ENCODE measurements around the gene ETV6.

Gene ETV6

DNA sequence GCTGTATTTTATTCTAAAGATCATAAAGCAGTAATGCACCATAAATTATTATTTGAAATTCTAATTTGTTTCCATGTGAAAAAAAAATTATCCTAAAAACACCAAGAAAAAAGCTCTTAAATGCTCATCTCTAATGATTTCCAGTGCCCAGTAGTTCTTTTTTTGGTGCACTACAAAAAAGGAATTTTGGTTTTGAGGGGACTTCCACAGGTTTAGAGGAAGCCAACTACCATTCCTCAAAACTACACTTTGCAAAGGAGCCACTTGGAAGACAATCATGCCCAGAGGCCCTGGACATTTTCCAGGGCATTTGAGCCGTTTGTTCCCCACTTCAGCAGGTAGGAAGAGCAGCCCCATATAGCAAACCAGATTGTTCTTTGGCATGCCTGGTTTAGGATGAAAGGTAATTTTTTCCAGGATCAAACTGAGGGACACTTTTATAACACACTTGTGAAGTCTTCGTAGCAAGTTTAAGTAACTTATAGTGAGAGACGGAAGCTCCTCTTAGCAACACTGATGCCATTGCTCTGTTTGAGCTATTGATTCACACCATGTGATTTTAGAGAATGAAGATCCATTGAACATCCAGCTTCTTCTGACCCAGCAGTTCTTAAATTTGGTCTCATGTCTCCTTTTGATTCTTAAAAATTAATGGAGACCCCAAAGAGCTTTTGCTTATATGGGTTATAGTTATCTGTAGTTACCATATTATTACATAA is 187.9 kb downstream of the ETV6 start:
- in situ Hi-C loops (cut with HindIII; ENCODE audit: low pct_ligation_motif_present, low pct_unique_long_range_greater_than_20kb, low sequenced_read_pairs), result no loop called here
- DNase-seq, result no peak

DNA sequence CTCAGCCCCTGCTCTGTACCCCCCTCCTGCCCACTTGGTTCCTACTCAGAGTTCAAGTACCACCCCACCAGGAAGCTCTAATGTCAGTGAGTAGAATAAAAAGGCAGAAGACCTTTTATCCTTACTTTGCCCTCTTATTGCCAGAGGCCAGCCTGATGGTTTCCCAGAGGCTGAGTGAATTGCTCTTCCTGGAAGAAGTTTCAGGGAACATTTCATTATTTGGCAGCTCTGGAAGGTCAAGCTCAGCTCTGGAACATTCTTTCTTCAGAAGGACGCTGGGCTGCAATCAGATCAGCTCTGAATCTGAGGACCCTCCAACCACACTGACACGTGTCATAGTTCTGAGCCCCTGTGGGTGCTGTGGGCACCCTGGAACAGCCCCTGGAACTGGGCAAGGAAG is 188.9 kb downstream of the ETV6 start:
- no peak for DNase-seq
- in situ Hi-C loops (cut with HindIII; ENCODE audit: low pct_ligation_motif_present, low pct_unique_long_range_greater_than_20kb, low sequenced_read_pairs), result no loop called here

DNA sequence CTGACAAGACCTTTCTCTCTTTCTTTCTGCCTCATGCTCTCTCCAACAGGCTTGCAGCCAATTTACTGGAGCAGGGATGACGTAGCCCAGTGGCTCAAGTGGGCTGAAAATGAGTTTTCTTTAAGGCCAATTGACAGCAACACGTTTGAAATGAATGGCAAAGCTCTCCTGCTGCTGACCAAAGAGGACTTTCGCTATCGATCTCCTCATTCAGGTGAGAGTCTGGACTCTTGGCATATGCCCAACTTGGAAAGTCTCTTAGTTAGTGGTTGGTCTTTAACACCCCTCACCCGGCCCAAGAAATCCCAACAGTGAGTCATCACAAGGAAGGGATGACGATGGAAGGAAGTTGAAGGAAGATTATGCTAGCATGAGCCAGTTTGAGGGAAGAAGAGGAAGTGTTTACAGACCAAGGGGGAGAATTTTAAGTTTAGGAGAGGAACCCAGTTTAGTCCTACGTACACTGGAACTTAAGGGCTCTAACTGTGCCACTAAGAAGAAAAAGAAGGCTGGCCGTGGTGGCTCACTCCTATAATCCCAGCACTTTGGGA is 189.7 kb downstream of the ETV6 start:
- in situ Hi-C loops (cut with HindIII; ENCODE audit: low pct_ligation_motif_present, low pct_unique_long_range_greater_than_20kb, low sequenced_read_pairs), result no loop called here
- DNase-seq, result no peak

DNA sequence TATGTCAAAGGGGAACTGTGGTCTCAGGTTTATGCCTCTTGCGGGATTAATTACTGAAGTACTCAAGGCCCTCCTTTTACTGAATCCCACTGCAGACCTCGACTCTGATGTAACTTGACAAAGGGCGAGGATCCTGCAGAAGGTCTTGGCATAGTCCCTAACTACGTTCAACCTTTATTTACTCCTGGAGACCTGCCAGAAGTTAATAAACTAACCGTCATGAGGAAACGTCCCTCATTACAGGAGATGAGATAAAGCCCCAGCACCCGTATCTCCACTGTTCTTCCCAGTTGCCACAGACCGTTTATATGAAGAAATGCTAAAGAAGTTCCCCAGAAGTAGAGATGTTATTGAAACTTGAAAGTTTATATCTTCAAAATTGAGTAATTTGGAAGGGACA is 190.9 kb downstream of the ETV6 start:
- in situ Hi-C loops (cut with HindIII; ENCODE audit: low pct_ligation_motif_present, low pct_unique_long_range_greater_than_20kb, low sequenced_read_pairs), result no loop called here
- no peak for DNase-seq

DNA sequence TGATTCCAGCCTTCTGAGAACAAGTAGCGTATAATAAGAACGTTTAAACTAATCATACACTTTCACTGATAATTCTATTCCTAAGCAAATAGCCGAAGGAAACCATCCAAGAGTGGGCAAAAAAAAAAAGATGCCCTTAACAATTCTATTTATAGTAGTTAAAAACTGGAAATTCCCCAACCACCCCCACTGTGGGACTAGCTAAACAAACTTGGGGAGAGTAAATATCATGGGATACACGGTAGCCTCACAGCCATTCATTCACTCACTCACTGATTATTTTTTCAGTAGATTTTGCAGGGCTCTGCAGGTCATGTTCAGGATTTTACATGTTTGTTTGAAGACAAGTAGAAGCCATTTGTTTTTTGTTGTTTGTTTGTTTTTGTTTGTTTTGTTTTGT is 197.0 kb downstream of the ETV6 start:
- in situ Hi-C loops (cut with HindIII; ENCODE audit: low pct_ligation_motif_present, low pct_unique_long_range_greater_than_20kb, low sequenced_read_pairs), result no loop called here
- no peak for DNase-seq

DNA sequence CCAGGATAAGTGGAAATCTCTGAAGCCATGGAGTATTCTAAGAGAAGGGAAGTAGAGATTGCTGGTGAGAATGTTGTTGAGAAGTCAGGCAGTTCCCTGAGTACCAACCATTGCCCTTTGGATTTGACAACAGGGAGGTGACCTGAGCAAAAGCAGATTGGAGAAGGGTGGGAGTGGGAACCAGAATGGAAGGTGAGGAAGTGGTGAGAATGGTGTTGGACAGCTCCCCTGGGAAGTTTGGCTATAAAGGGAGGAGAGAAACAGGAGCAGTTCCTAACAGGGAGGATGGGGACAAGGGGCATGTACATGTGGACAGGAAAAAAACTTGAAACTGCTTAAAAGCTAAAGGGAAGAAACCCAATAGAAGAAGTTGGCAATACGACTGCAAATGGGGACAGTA is 198.1 kb downstream of the ETV6 start:
- in situ Hi-C loops (cut with HindIII; ENCODE audit: low pct_ligation_motif_present, low pct_unique_long_range_greater_than_20kb, low sequenced_read_pairs), result no loop called here
- DNase-seq, result no peak

DNA sequence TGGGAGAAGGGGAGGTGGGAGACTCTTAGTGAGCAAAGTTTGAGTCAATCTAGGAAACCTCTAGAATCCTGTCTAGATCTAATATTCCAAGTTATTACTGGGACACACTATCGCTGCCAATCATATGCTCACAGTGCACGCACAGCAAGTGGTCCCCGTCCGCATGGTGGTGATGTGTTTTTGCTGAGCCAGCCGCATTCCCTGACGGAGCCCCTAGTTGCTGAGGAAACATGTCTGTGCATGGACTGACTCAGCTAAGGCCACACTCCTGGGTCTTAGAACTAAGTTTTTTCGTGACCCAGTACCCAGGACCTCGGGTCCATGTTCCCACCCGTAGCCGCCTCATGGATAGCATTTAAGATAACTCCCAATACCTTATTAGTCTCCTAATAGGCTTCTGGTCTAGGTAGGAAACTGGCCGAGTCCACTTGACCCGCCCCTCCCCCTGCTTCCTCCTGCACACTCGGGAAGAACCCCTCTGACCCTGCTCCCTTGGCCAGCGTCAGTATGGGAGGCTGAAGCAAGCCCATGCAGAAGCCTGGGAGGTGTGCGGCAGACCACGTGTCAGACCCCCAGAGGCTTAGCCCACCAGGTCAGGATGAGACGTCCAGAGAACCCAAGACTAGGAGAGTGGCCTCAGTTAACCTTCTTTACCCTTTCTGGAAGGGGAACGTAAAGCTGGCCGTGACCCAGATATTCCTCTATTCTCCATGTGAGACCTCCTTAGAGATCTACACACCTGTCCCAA is 200.5 kb downstream of the ETV6 start:
- in situ Hi-C loops (cut with HindIII; ENCODE audit: low pct_ligation_motif_present, low pct_unique_long_range_greater_than_20kb, low sequenced_read_pairs), result no loop called here
- no peak for DNase-seq

DNA sequence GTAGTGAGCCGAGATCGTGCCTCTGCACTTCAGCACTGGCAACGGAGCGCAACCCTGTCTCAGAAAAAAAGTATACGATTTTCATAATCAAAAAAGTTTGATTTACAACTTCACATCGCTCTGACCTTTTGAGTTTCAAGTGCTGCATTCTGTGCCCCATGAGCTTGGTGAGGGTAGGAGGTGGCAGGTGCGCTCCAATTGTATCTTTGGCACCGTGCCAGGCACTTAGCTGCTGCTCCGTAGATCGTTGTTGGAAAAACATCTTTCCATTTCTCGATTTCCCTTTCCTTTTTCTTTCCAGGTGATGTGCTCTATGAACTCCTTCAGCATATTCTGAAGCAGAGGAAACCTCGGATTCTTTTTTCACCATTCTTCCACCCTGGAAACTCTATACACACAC is 203.7 kb downstream of the ETV6 start:
- in situ Hi-C loops (cut with HindIII; ENCODE audit: low pct_ligation_motif_present, low pct_unique_long_range_greater_than_20kb, low sequenced_read_pairs), result no loop called here
- no peak for DNase-seq

DNA sequence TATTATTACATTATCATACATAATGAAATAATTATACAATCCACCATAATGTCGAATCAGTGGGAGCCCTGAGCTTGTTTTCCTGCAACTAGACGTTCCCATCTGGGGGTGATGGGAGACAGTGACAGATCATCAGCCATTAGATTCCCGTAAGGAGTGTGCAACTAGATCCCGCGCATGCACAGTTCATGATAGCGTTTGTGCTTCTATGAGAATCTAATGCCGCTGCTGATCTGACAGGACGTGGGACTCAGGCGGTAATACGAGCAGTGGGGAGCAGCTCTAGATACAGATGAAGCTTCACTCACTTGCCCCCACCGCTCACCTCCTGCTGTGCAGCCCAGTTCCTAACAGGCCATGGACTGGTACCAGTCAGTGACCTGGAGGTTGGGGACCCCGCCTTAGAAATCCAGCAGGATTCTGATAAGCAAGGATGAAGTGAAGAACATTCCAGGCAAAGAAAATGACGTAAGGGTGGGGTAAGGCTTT is 204.6 kb downstream of the ETV6 start:
- no peak for DNase-seq
- in situ Hi-C loops (cut with HindIII; ENCODE audit: low pct_ligation_motif_present, low pct_unique_long_range_greater_than_20kb, low sequenced_read_pairs), result no loop called here

DNA sequence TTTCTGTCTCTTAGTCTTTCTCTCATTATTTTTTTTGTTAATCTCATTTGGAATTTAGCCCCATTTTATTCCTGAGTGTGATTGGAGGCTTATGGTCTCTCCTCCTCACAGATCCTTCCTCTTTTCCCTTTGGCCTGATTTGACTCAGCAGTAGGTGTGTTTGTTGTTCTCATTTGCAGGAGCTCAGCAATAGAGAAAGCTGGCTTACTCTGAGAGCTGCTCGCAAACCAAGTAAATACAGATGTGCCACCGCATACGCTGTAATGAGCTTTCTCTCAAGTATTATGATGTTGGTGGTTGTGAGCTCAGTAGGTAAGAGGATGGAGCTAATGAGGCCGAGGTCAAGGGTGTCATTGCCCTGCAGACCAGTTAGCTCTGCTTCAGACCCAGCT is 206.5 kb downstream of the ETV6 start:
- no peak for DNase-seq
- in situ Hi-C loops (cut with HindIII; ENCODE audit: low pct_ligation_motif_present, low pct_unique_long_range_greater_than_20kb, low sequenced_read_pairs), result no loop called here

DNA sequence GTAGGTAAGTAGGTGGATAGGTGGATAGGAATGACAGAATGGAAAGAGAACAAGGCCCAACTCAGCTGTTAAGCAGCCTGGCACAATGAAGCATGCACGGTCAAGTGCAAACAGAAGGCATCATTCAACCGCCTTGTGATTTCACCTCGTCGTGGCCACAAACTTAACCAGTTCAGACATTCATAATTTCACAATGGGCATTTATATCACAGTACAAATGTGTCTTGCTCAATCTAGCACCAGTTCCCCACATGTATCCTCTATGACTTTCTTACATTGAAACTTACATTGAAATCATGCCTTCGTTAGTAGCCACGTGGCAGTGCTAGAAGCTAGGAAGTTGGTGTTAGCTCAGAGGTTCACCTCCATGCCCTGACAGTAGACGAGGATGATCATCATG is 207.5 kb downstream of the ETV6 start:
- in situ Hi-C loops (cut with HindIII; ENCODE audit: low pct_ligation_motif_present, low pct_unique_long_range_greater_than_20kb, low sequenced_read_pairs), result no loop called here

DNA sequence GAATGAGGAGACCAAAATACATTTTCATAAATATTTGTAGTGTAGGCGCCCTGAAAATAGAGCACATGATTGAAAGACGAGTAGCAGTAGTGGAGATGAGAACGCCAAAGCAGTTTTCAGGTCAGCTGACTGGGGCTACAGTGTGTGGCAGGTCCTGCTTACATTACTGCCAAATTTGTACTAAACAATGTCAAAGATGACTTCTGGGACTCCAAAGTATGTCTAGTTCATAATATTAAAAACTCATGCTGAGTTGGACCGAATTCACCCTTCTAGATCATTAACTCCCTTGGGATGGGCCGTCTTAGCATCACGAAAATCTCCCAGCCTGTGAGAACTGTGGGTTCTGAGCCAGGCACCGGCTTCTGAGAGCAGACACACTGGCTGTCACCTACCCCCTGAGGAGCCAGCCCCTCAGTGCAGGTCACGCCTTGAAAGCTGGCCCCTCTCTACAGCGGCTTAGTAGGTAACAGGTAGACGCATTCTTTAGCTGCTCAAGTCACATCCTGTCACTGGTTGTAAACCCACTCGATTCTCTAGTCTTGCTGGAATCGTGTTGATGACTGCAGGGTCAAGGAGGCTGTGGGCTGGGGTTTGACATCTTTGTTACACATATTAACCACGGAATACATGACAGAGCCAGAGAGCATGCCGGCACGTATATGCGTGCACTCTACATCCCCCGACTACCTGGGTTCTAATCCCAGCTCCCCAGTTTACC is 210.4 kb downstream of the ETV6 start:
- in situ Hi-C loops (cut with HindIII; ENCODE audit: low pct_ligation_motif_present, low pct_unique_long_range_greater_than_20kb, low sequenced_read_pairs), result no loop called here
- no peak for DNase-seq

More for the DNA sequence above, 207.5 kb downstream of the ETV6 start:
- no peak for DNase-seq

DNA sequence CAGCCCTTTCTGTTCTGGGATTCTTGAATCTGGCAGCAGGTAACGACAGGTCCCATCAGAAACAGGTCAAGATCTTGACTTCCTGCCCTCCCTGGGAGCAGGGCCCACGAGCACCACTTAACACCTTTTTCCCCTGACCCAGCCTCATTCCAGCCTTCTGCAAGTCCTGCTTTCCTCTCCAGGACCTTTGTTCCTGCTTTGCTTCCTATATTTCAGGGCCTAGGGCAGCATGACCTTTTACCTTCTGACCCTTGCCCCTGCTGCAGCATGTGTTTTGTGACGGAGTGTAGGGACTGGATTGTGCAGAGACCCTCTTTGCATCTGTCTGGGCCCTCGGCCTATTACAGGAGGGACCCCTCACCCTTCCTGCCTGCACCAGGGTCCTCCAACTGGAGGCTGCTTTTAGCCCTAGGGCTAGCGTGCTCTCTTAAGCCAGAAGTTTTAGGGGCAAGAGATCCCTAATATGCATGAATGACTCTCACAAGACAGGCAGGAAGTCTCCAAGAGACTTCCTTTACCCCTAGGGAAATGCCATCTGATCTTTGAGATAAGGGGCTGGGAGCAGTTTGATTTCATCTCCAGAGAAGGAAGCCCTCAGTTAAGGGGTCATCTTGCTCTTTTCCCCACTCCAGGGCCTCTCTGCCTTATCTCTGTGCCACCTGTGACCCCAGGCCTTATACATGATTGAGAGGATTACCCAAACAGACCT is 211.8 kb downstream of the ETV6 start:
- no peak for DNase-seq
- in situ Hi-C loops (cut with HindIII; ENCODE audit: low pct_ligation_motif_present, low pct_unique_long_range_greater_than_20kb, low sequenced_read_pairs), result no loop called here

DNA sequence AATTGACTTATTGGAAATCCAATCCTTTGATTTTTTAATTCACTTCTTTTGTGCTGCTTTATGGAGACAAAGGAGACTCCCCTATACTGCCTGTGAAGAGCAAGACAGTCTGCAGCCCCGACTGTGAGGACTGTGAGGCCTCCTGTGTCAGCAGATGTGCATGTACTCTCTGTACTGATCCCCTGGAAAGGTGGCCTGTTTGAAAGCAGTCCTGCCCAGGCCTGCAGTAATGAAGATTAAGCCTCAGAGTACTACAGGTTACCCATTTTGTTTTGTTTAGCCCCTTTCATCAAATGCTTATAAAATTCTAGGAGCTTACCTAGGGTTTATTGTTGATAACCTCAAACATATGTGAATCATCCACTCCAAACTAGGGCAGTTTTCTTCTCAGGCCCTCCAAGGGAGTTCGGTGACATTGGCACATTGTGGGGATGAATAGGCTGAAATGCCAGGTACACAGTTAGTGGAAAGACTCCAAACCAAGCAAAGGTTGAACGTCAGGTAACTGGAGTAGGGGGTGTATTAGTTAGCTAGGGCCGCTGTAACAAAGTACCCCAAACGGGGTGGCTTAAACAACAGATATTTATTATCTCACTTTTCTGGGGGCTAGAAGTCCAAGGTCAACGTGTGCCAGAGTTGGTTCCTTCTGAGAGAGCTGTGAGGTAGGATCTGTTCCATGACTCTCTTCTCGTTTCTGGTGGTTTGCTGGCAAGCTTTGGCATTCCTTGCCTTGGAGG is 212.6 kb downstream of the ETV6 start:
- DNase-seq, result no peak
- in situ Hi-C loops (cut with HindIII; ENCODE audit: low pct_ligation_motif_present, low pct_unique_long_range_greater_than_20kb, low sequenced_read_pairs), result no loop called here

DNA sequence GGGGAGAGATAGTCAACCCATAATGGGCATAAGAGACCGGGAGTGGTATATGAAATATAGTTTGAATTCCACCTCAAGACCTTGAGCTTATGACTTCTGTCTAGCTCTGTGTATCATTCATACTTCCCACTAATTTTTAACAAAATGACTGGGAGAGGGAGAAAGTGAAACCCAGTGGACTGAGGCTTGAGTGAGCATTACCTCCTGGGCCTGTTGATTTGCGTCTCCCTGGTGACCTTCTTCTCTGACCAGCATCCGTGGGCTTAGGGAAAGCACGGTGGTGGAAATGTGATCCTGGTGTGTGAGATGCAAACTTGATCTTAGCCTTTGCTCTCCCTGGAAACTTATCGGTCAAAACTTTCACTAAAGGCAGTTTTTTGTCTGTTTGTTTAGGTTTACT is 213.3 kb downstream of the ETV6 start:
- peak; percentile 89 for DNase-seq
- in situ Hi-C loops (cut with HindIII; ENCODE audit: low pct_ligation_motif_present, low pct_unique_long_range_greater_than_20kb, low sequenced_read_pairs), result no loop called here

DNA sequence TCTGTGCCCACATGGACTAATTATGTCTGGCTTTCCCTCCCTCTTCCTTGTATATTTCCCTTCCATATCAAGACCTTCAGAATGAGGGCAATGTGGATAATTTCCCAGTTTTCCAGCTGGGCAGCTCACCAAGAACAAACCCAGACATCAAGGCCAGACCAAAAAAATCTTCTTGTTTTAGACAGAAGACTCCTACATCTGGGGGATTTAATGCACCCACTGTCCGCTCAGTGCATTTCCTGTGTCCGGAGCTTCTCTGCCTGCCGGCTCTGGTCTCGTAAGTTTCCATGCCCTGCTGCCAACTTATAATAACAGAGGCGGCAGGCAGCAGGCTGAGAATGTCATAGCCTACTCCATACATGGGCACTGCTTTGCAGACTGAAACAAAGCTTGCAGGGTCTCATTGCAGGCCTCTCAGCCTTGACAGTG is 214.0 kb downstream of the ETV6 start:
- in situ Hi-C loops (cut with HindIII; ENCODE audit: low pct_ligation_motif_present, low pct_unique_long_range_greater_than_20kb, low sequenced_read_pairs), result no loop called here
- DNase-seq, result no peak

DNA sequence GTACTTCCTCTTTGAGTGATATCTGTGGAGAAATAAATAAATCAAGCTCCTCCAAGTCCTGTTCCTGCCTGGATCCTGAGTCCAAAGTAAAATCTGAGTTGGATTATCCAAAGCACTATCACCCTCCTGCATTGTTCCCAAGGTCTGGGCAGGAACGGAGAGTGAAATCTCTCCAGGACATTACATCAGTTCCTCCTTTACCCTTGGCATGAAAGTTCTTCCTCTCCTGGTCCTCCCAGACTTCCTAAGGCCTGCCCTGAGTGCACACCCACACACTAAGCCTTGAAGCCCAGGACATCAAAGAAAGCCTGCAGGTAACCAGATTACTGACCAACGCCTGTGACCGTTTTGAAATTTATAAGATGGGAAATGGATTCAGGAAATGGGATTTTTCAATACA is 214.5 kb downstream of the ETV6 start:
- in situ Hi-C loops (cut with HindIII; ENCODE audit: low pct_ligation_motif_present, low pct_unique_long_range_greater_than_20kb, low sequenced_read_pairs), result no loop called here
- no peak for DNase-seq

DNA sequence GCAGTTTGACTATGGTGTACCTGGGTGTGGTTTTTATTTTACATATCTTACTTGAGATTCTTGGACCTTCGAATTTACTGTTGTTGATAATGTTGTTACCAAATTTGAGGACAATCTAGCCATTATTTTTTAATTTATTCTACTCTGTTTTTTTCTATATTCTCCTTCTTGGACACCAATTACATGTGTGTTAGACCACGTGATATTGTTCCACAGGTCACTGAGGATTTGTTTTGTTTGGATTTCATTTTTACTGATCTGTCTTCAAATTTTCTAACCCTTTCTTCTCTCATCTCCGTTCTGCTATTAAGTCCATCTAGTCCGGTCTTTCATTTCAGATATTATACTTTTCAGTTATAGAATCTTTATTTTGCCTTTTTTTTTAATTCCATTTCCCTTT is 216.3 kb downstream of the ETV6 start:
- no peak for DNase-seq
- in situ Hi-C loops (cut with HindIII; ENCODE audit: low pct_ligation_motif_present, low pct_unique_long_range_greater_than_20kb, low sequenced_read_pairs), result no loop called here

Measured in ACHN (cell line).